Loucy (cell line): ENCODE measurements around the gene SLFN5.

Experiments
- H2AFZ ChIP-seq: fragments of 200-600 bp; sonication (generic); 2 replicates; pipeline ENCODE4 v1.6.0; 2016; ENCODE audit warnings: antibody characterized with exemption, mild to moderate bottlenecking, low read length, moderate library complexity
- H3F3A ChIP-seq: fragments of 200-600 bp; 2 replicates; pipeline ENCODE4 v1.6.0; 2016; ENCODE audit warnings: antibody characterized with exemption, low read depth, mild to moderate bottlenecking
- H3K27me3 ChIP-seq: fragments of 200-600 bp; sonication (generic); 2 replicates; pipeline ENCODE4 v1.6.1; 2014; ENCODE audit warnings: low read length, mild to moderate bottlenecking; ENCODE audit not compliant: insufficient read depth, poor library complexity, severe bottlenecking
- H3K36me3 ChIP-seq: fragments of 200-600 bp; sonication (generic); 2 replicates; pipeline ENCODE4 v1.6.1; 2016; ENCODE audit warnings: low read length; ENCODE audit not compliant: insufficient read depth
- H3K4me1 ChIP-seq: fragments of 200-600 bp; sonication (generic); 2 replicates; pipeline ENCODE4 v1.5.1; 2014; ENCODE audit warnings: low read length, mild to moderate bottlenecking; ENCODE audit not compliant: insufficient read depth, poor library complexity, severe bottlenecking
- H3K4me2 ChIP-seq: fragments of 200-600 bp; sonication (generic); 2 replicates; pipeline ENCODE4 v1.6.0; 2014; ENCODE audit warnings: antibody characterized with exemption, low read length, low read depth, mild to moderate bottlenecking; ENCODE audit not compliant: poor library complexity, severe bottlenecking
- H3K4me3 ChIP-seq: fragments of 200-600 bp; sonication (generic); 2 replicates; pipeline ENCODE4 v1.5.1; 2014; ENCODE audit warnings: low read length, mild to moderate bottlenecking, mixed read lengths; ENCODE audit not compliant: poor library complexity, severe bottlenecking
- H3K79me2 ChIP-seq: fragments of 200-600 bp; sonication (generic); 2 replicates; pipeline ENCODE4 v1.6.1; 2014; ENCODE audit warnings: low read length; ENCODE audit not compliant: insufficient read depth
- H3K9ac ChIP-seq: fragments of 200-600 bp; sonication (generic); 2 replicates; pipeline ENCODE4 v1.6.0; 2014; ENCODE audit warnings: mild to moderate bottlenecking, low read depth, low read length, moderate library complexity; ENCODE audit not compliant: poor library complexity, severe bottlenecking
- H3K9me2 ChIP-seq: fragments of 200-600 bp; sonication (generic); replicated peaks from 2 replicates; pipeline ENCODE4 v1.6.1; 2016; ENCODE audit warnings: low read depth, low read length, mixed read lengths
- H3K9me3 ChIP-seq: fragments of 200-600 bp; sonication (generic); 2 replicates; pipeline ENCODE4 v1.6.1; 2014; ENCODE audit warnings: mild to moderate bottlenecking, antibody characterized with exemption, low read length, low read depth; ENCODE audit not compliant: insufficient read depth
- H4K20me1 ChIP-seq: fragments of 200-600 bp; sonication (generic); 2 replicates; pipeline ENCODE4 v1.6.0; 2014; ENCODE audit warnings: antibody characterized with exemption, low read length, mild to moderate bottlenecking; ENCODE audit not compliant: insufficient read depth, poor library complexity, severe bottlenecking
- EZH2phosphoT487 ChIP-seq: fragments of 200-600 bp; IDR thresholded peaks from 2 replicates; pipeline ENCODE4 v1.6.1; 2018; ENCODE audit warnings: antibody characterized with exemption, mild to moderate bottlenecking, moderate library complexity, borderline replicate concordance
- TF ChIP-seq, protein P1 (sequence below): fragments of 200-600 bp; sonication (generic); conservative IDR thresholded peaks from 2 replicates; pipeline ENCODE4 v1.5.1; 2014; ENCODE audit warnings: mild to moderate bottlenecking, antibody characterized with exemption, low read length

The SLFN5 gene

GRCh38 chr17:35214192-35214591, 28.7 kb upstream of the SLFN5 start:
- H2AFZ ChIP-seq: no peak overlapping the region
- H3K36me3 ChIP-seq: no peaks in the 10 kb centered on the region
- peak; percentile 100 for TF ChIP-seq EZH2phosphoT487
- TF ChIP-seq, protein P1, sequence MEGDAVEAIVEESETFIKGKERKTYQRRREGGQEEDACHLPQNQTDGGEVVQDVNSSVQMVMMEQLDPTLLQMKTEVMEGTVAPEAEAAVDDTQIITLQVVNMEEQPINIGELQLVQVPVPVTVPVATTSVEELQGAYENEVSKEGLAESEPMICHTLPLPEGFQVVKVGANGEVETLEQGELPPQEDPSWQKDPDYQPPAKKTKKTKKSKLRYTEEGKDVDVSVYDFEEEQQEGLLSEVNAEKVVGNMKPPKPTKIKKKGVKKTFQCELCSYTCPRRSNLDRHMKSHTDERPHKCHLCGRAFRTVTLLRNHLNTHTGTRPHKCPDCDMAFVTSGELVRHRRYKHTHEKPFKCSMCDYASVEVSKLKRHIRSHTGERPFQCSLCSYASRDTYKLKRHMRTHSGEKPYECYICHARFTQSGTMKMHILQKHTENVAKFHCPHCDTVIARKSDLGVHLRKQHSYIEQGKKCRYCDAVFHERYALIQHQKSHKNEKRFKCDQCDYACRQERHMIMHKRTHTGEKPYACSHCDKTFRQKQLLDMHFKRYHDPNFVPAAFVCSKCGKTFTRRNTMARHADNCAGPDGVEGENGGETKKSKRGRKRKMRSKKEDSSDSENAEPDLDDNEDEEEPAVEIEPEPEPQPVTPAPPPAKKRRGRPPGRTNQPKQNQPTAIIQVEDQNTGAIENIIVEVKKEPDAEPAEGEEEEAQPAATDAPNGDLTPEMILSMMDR: no peak
- H3F3A ChIP-seq: no peaks in the 10 kb centered on the region; the same call in 1 of the 2 replicates
- H3K4me2 ChIP-seq: peak overlapping the region; percentile 85
- H3K79me2 ChIP-seq: no peaks in the 10 kb centered on the region
- H3K4me1 ChIP-seq: peaks cover 33% of the 10 kb centered on the region
- H4K20me1 ChIP-seq: peaks cover 4% of the 10 kb centered on the region
- H3K27me3 ChIP-seq: peaks cover 90% of the 10 kb centered on the region
- no peaks in the 10 kb centered on the region for H3K9me2 ChIP-seq
- no peaks in the 10 kb centered on the region for H3K9me3 ChIP-seq
- H3K4me3 ChIP-seq: peak overlapping the region; percentile 63
- peak overlapping the region; percentile 23 for H3K9ac ChIP-seq

DNA sequence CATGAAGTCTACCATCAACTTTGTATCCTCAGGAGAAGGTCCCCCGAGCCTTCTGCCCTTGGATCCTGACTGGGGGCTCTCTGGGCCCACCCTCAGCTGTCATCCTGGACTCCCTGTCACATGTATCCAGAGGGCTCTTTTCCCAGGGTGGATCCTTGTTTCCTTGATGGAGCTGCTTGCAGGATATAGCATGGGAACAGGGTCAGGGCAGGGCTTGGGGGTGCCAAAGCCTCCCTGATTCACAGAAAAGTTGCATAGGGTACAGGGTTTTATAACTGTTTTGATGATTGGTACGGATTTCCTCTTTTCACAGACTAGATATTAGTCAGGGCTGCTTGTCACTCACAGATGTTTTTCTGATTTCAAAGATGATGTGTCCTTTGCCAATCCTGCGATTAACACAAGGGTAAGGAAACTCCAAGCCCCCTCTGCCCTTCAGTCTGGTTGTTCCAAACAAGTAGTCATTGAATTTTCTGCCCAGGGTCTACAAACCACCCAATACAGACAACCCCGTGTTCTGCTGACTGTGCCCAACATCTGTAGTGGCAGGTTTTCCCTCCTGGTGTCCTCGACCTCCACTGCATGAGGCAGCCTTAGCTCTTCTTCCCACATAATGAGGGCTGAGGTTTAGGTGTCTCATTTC, 28.1 kb upstream of the SLFN5 start:
- H3K4me2 ChIP-seq: peak overlapping the region; percentile 85
- peak overlapping the region; percentile 63 for H3K4me3 ChIP-seq
- peaks cover 33% of the 10 kb centered on the region for H3K4me1 ChIP-seq

DNA sequence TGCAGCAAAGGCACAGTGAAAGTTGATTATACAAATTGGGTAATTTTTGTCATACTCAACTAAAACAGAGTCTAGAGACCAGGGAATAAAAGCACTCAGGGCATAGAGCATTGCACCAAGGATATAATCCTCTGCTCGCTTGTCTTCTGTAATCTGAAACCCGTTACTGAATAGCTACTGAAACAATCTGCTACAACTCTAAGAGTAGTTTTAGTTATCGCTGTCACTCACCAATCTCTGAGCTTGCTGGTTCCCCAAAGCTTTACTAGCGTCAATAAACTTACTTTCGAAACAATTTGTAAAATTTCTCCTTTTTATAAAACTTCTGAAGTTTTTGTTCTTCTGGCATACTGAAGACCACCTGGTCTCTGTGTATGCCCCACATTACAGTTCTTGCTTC, 25.8 kb upstream of the SLFN5 start:
- H2AFZ ChIP-seq: no peak overlapping the region

More for the DNA sequence above, 28.1 kb upstream of the SLFN5 start:
- Histone ChIP-seq H3F3A (no peaks in the 10 kb centered on the region; the same call in 1 of the 2 replicates), H3K36me3 (no peaks in the 10 kb centered on the region), H3K27me3 (peaks cover 90% of the 10 kb centered on the region), H3K79me2 (no peaks in the 10 kb centered on the region), H2AFZ (no peak overlapping the region), H3K9me2 (no peaks in the 10 kb centered on the region), H3K9me3 (no peaks in the 10 kb centered on the region), H4K20me1 (peaks cover 4% of the 10 kb centered on the region), H3K9ac (peak overlapping the region; percentile 23)
- TF ChIP-seq EZH2phosphoT487: no peak
- TF ChIP-seq, protein P1: no peak

More for the DNA sequence above, 25.8 kb upstream of the SLFN5 start:
- Histone ChIP-seq H3K4me1 (peaks cover 33% of the 10 kb centered on the region), H3K79me2 (no peaks in the 10 kb centered on the region), H3K9ac (no peak overlapping the region), H3K4me3 (no peak overlapping the region), H4K20me1 (peaks cover 4% of the 10 kb centered on the region), H3K27me3 (peaks cover 90% of the 10 kb centered on the region), H3K4me2 (no peak overlapping the region), H3K9me3 (no peaks in the 10 kb centered on the region), H3K9me2 (no peaks in the 10 kb centered on the region), H3F3A (no peaks in the 10 kb centered on the region; the same call in 1 of the 2 replicates), H3K36me3 (no peaks in the 10 kb centered on the region)
- TF ChIP-seq, protein P1: no peak
- TF ChIP-seq EZH2phosphoT487: no peak
